ENCODE measurements around the gene TNNT3.
"Not testable (repeated sequence)": the region's sequence is repeated elsewhere in the genome, so short reads cannot be mapped to it uniquely, and the experiment has no call there.

- TF ChIP-seq CTCF (IDR thresholded peaks at IDR 0.05; ENCODE audit: low read depth, low read length, poor library complexity, severe bottlenecking); EZH2phosphoT487 (IDR thresholded peaks at IDR 0.05; ENCODE audit: borderline replicate concordance, low read length): not testable (repeated sequence)
Measured at GRCh38 chr11:1886551-1886950, 33.0 kb upstream of the TNNT3 start.
